GM06990 (cell line): ENCODE measurements around the gene PSMD13.
"Not testable (repeated sequence)": the region's sequence is repeated elsewhere in the genome, so short reads cannot be mapped to it uniquely, and the experiment has no call there.

Experiments
- DNase-seq: peaks from one replicate; pipeline ENCODE4 v3.0.0-alpha.2; 2011; ENCODE audit not compliant: insufficient read length; ENCODE audit errors: extremely low read depth
- H3K27me3 ChIP-seq: replicated peaks from 2 replicates; pipeline ENCODE4 v1.6.0; 2011; ENCODE audit warnings: low read length; ENCODE audit not compliant: control insufficient read depth, insufficient read depth
- H3K36me3 ChIP-seq: 2 replicates; pipeline ENCODE4 v1.5.1; 2011; ENCODE audit warnings: low read length; ENCODE audit not compliant: control insufficient read depth, insufficient read depth
- H3K4me3 ChIP-seq: replicated peaks from 2 replicates; pipeline ENCODE4 v1.5.1; 2011; ENCODE audit warnings: low read depth, mild to moderate bottlenecking, control low read depth, low read length
- CTCF ChIP-seq: IDR thresholded peaks from 2 replicates; pipeline ENCODE4 v1.5.1; 2011; ENCODE audit warnings: low read length, control low read depth, mild to moderate bottlenecking, inconsistent platforms; ENCODE audit not compliant: insufficient read depth, poor library complexity, severe bottlenecking

The PSMD13 gene

DNA sequence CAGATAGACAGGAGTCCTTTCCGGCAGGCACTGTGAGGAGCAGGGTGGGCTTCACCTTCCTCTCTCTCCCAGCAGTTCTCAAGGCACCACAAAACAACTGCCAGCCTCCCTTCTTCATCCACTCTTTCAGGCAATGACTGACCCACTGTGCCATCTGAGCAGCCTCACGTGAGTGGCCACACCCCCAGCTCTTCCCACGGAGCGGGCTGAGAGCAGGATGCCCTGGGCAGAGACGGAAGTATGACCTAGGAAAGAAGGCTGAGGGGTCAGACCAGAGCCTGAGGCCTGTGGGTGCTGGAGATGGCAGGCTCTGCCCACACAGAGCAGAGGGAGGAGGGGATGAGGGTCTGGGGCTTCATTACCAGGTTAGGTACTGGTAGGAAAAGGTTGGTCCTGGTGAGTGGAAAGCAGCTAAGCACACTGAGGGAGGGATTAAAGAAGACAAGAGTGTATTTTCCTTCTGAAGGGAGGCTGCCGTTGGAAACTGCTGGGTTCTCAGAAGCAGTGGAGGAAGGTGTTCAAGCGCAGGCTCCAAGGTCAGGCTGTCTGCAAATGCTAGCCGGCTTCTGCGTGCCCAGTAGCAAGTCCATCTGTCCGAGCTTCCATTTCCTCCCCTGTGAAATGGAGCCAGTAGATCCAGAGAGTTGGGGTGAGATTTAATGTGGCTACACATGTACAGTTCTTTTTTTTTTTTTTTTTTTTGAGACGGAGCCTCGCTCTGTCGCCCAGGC lies 46.0 kb downstream of the PSMD13 start:
- H3K4me3 ChIP-seq, result no peak overlapping the region
- DNase-seq, result no peak
- no peak for TF ChIP-seq CTCF
- H3K36me3 ChIP-seq, result no peaks in the 10 kb centered on the region
- peaks cover 2% of the 10 kb centered on the region; the same call in 1 of the 2 replicates for H3K27me3 ChIP-seq

GRCh38 chr11:283405-284104 lies 46.8 kb downstream of the PSMD13 start:
- peaks cover 2% of the 10 kb centered on the region; the same call in 1 of the 2 replicates for H3K27me3 ChIP-seq
- no peak overlapping the region for H3K4me3 ChIP-seq
- no peaks in the 10 kb centered on the region for H3K36me3 ChIP-seq
- DNase-seq, result no peak
- TF ChIP-seq CTCF, result no peak

DNA sequence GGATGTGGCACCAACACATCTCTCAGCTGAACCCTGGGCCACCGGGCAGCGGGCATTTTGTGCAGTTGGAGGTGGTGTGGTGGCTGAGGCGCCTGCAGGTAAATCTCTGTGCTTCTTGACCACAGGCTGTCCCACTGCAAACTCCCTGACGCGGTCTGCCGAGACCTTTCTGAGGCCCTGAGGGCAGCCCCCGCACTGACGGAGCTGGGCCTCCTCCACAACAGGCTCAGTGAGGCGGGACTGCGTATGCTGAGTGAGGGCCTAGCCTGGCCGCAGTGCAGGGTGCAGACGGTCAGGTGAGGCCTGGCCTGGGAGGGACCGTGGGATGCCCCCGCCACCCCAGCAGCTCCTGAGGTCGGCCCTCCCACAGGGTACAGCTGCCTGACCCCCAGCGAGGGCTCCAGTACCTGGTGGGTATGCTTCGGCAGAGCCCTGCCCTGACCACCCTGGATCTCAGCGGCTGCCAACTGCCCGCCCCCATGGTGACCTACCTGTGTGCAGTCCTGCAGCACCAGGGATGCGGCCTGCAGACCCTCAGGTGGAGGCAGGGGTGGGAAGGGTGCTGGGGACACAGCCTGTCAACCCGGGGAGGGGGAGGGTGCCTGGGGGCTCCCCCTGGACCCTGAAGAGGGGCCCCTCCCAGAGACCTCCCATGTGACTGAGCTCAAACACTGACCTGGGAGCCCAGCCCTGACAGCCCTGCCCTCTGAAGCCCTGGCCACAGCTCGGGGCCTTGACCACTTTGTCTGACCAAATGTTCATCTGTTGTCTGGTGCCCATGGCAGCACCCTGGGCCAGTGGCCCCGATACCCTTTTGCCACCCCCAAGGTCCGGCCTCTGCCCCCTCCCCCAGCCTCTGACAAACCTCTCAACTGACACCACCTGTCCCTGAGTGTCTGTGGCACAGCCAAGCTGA lies 47.6 kb downstream of the PSMD13 start:
- Histone ChIP-seq H3K27me3 (peaks cover 2% of the 10 kb centered on the region; the same call in 1 of the 2 replicates), H3K36me3 (no peaks in the 10 kb centered on the region), H3K4me3 (no peak overlapping the region)
- TF ChIP-seq CTCF, result no peak
- DNase-seq, result no peak

GRCh38 chr11:285021-285893 lies 48.5 kb downstream of the PSMD13 start:
- DNase-seq, result no peak
- Histone ChIP-seq H3K27me3 (peaks cover 2% of the 10 kb centered on the region; the same call in 1 of the 2 replicates), H3K4me3 (no peak overlapping the region), H3K36me3 (no peaks in the 10 kb centered on the region)
- TF ChIP-seq CTCF, result no peak

- TF ChIP-seq CTCF, result no peak
- no peak for DNase-seq
- Histone ChIP-seq H3K4me3 (no peak overlapping the region), H3K27me3 (peaks cover 2% of the 10 kb centered on the region; the same call in 1 of the 2 replicates), H3K36me3 (no peaks in the 10 kb centered on the region)
Observed at GRCh38 chr11:285894-286220, 49.1 kb downstream of the PSMD13 start.

DNA sequence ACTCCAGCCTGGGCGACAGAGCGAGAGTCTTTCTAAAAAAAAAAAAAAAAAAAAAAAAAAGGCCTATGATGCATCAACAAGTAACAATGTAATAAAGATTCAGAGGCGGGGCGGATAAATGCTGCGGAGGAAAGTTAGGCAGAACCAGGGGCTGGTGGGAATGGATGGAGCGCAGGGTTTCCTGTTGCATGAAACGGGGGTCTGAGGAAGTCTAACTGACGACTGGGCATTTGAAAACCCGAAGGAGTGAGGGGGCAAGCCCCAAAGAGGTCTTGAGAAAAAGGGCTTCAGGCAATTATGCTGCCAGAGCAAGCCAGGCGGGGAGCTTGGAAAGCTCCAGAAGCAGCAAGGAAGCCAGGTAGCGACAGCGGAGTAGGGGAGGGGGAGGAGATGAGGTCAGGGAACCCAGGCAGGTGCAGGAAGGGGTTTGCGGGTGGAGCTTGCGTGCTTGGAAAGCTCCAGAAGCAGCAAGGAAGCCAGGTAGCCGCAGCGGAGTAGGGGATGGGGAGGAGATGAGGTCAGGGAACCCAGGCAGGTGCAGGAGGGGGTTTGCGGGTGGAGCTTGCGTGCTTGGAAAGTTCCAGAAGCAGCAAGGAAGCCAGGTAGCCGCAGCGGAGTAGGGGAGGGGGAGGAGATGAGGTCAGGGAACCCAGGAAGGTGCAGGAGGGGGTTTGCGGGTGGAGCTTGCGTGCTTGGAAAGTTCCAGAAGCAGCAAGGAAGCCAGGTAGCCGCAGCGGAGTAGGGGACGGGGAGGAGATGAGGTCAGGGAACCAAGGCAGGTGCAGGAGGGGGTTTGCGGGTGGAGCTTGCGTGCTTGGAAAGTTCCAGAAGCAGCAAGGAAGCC lies 50.4 kb downstream of the PSMD13 start:
- not testable (repeated sequence) for DNase-seq, H3K27me3 ChIP-seq, H3K36me3 ChIP-seq
- H3K4me3 ChIP-seq, result 0 out of 2 replicates have a peak overlapping the region, but pooled peaks have one; percentile 9
